ENCODE data around the gene KCNRG.

Gene KCNRG

GRCh38 chr13:49998714-49999624 is 16.3 kb upstream of the KCNRG start:
- Histone ChIP-seq H3K27me3 (replicated peaks) (no peaks in the 10 kb centered on the region), H3K4me3 (ENCODE audit: low read depth, low read length) (peak overlapping the region; percentile 90), H3K27ac (no peak overlapping the region), H3K36me3 (replicated peaks) (peaks cover 8% of the 10 kb centered on the region)
- no peak for TF ChIP-seq CTCF (IDR thresholded peaks at IDR 0.05; ENCODE audit: low read depth, low read length, missing control alignments)
- in situ Hi-C loops (cut with HindIII; ENCODE audit: low pct_ligation_motif_present, low sequenced_read_pairs): no loop called here
- DNase-seq: no peak

GRCh38 chr13:50001287-50001686 is 14.0 kb upstream of the KCNRG start:
- H3K27ac ChIP-seq: no peak overlapping the region
- H3K36me3 ChIP-seq (replicated peaks): peaks cover 15% of the 10 kb centered on the region
- no peak for TF ChIP-seq CTCF (IDR thresholded peaks at IDR 0.05; ENCODE audit: low read depth, low read length, missing control alignments)
- H3K27me3 ChIP-seq (replicated peaks): no peaks in the 10 kb centered on the region
- no peak overlapping the region for H3K4me3 ChIP-seq (ENCODE audit: low read depth, low read length)
- in situ Hi-C loops (cut with HindIII; ENCODE audit: low pct_ligation_motif_present, low sequenced_read_pairs): no loop called here
- no peak for DNase-seq

GRCh38 chr13:50006426-50007135 is 8.7 kb upstream of the KCNRG start:
- Histone ChIP-seq H3K27ac (no peak overlapping the region), H3K27me3 (replicated peaks) (no peaks in the 10 kb centered on the region), H3K36me3 (replicated peaks) (peaks cover 11% of the 10 kb centered on the region), H3K4me3 (ENCODE audit: low read depth, low read length) (no peak overlapping the region)
- no peak for TF ChIP-seq CTCF (IDR thresholded peaks at IDR 0.05; ENCODE audit: low read depth, low read length, missing control alignments)
- in situ Hi-C loops (cut with HindIII; ENCODE audit: low pct_ligation_motif_present, low sequenced_read_pairs): no loop called here
- DNase-seq: no peak

- TF ChIP-seq CTCF (IDR thresholded peaks at IDR 0.05; ENCODE audit: low read depth, low read length, missing control alignments): no peak
- Histone ChIP-seq H3K27me3 (replicated peaks) (no peaks in the 10 kb centered on the region), H3K27ac (no peak overlapping the region), H3K36me3 (replicated peaks) (peaks cover 18% of the 10 kb centered on the region), H3K4me3 (ENCODE audit: low read depth, low read length) (no peak overlapping the region)
- in situ Hi-C loops (cut with HindIII; ENCODE audit: low pct_ligation_motif_present, low sequenced_read_pairs): no loop called here
- DNase-seq: no peak
These were observed 3.8 kb upstream of the KCNRG start for GRCh38 chr13:50011461-50011860.

GRCh38 chr13:50012396-50013169 is 2.7 kb upstream of the KCNRG start:
- H3K4me3 ChIP-seq (ENCODE audit: low read depth, low read length): no peak overlapping the region
- in situ Hi-C loops (cut with HindIII; ENCODE audit: low pct_ligation_motif_present, low sequenced_read_pairs): no loop called here
- TF ChIP-seq CTCF (IDR thresholded peaks at IDR 0.05; ENCODE audit: low read depth, low read length, missing control alignments): no peak
- H3K27ac ChIP-seq: no peak overlapping the region
- no peak for DNase-seq
- H3K27me3 ChIP-seq (replicated peaks): no peaks in the 10 kb centered on the region
- H3K36me3 ChIP-seq (replicated peaks): peaks cover 18% of the 10 kb centered on the region
